ENCODE results near the gene ARHGAP35.

- TF ChIP-seq CTCF (IDR thresholded peaks at IDR 0.05): no peak
- no peak for TF ChIP-seq POLR2A (IDR thresholded peaks at IDR 0.05)
These were observed 2.3 kb downstream of the ARHGAP35 start for GRCh38 chr19:46862974-46863632.

All from right lobe of liver (tissue), 4 donors.